Fibroblast of gingiva (primary cell): ENCODE data around the gene HSPBAP1.
A peak's percentile ranks its signal among the peaks of the same experiment; 100 is the strongest.

Source experiments
- DNase-seq: peaks from one replicate; pipeline ENCODE4 v3.0.0-alpha.2; 2011; ENCODE audit warnings: low read depth

The HSPBAP1 gene, protein sequence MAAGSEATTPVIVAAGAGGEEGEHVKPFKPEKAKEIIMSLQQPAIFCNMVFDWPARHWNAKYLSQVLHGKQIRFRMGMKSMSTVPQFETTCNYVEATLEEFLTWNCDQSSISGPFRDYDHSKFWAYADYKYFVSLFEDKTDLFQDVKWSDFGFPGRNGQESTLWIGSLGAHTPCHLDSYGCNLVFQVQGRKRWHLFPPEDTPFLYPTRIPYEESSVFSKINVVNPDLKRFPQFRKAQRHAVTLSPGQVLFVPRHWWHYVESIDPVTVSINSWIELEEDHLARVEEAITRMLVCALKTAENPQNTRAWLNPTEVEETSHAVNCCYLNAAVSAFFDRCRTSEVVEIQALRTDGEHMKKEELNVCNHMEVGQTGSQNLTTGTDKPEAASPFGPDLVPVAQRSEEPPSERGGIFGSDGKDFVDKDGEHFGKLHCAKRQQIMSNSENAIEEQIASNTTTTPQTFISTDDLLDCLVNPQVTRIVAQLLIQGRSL

DNA sequence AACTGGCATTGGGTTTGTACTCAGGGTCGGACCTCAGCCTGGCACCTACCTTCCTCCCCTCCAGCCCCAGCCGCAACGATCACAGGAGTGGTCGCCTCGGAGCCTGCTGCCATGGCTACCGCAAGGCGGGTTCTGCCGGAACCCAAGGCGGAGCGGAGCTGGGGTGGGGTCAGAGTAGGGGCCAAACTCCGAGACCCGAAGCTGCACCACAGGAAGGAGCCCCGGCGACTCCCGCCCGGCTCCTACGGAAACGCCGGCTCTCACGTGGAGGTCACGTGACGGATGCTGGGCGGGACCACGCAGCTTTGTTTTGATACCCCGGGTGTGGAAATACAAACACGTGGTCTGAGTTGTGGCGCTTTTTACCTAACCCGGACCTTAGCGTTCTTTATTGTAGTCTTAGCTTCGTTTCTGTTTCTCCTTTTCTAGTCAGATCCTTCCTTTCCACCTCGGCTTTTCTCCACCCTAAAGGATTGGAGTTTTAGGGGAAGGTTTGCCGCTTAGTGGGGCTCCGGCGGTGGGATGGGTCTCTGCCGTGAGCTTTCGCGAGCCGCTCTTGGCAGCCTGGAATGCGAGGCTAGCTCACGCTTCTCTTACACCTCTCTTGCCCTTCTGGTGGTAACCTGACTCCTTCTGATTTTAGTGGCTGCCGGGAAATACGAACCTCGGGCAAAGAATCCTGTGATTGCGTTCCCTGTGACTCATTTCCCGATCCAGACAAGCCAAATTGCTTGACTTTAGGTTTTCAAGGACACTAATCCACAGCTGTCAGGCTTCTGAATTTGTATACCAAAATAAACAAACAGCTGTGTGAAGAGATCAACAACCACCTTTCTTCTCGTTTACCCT lies at the start of gene HSPBAP1:
TSS of gene HSPBAP1 (minus strand) at position 264 of the 849 bp plus-strand sequence. CDS start at position 113, 151 bp downstream.
- peak; percentile 84 for DNase-seq

- DNase-seq, result no peak
These were observed 42.0 kb upstream of the HSPBAP1 start for GRCh38 chr3:122835590-122835989.

DNA sequence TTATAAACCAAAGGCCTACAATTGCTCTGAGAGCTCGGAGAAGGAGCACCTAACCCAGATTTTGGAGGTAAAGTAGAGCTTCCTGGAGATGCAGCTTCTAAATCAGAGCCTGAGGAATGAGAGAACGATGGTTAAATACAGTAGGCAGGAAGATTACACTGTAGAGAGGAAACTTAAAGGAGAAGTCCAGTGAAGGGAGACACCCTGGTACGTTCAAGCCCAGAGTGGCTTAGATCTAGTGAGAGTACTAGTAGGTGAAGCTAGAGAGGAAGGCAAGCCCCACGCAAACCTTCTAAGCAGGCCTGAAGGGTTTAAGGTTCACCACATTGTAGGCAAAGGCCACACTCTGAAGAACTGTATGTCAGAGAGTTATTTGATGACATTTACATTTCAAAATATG lies 34.6 kb upstream of the HSPBAP1 start:
- DNase-seq, result no peak

GRCh38 chr3:122826278-122826677 lies 32.6 kb upstream of the HSPBAP1 start:
- no peak for DNase-seq

GRCh38 chr3:122825460-122825859 lies 31.8 kb upstream of the HSPBAP1 start:
- DNase-seq, result no peak

DNA sequence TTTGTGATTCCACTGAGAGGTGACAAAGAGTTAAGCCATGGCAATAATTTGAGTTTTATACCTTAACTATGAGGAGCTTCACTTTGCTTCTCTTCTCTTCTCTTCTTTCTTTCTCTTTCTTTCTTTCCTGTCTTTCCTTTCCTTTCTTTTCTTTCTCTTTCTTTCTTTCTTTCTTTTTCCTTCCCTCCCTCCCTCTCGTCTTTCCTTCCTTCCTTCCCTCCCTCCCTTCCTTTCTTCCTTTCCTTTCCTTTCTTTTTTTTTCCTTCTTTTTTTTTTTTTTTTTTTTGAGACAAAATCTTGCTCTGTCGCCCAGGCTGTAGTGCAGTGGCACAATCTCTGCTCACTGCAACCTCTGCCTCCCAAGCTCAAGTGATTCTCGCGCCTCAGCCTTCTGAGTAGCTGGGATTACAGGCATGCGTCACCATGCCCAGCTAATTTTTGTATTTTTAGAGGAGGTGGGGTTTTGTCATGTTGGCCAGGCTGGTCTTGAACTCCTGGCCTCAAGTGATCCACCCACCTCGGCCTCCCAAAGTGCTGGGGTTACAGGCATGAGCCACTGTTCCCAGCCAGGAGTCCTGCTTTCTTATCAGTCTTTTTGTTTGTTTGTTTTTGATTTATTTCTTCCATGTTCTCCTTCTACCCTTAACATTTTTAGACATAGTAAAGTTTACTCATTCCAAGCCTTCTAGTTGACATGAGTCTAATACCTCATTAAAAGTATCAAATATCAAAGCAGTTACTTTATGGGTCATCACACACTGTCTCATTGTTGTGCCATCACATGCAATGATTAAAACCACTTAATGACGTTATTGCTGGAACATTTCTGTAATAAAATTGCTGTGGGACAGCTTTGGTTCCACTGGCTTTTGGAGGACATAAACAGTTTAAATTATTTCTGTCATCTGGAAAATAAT lies 31.1 kb upstream of the HSPBAP1 start:
- DNase-seq, result peak; percentile 61

DNA sequence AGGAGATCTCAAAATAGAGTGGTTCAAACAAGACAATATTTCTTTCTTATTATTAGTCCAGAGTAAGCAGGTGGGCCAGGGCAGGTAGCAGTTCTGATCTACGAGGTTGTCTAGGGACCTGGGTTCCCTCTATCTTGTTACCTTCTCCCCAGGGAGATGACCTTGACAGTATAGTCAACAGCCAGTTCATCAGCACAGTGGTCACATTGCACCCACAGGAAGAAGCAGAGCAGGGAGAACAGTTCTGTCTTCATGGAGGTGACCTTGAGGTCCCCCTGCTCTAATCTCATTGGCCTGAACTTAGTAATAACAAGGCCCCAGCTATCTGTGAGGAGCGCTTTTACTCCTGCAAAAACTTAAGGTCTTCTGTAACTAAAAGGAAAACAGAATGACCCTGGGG lies 23.0 kb upstream of the HSPBAP1 start:
- DNase-seq, result no peak

DNA sequence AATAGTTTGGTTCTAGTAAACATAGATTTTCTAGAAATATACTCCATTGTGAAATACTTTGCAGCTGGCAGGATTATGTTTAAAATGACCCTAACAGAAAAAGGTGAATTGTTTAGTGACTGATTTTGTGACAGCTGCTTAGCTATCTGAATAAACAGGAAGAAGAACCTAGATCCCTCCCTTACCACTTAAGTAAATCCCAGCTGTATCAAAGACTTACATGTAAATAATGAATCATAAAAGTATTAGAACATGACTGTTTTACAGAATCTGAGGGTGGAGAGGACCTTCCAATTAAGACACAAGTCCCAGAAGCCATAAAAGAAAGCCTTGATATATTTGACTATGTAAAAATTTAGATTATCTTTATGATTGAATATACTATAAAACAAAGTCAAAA lies 17.1 kb upstream of the HSPBAP1 start:
- DNase-seq, result no peak

DNA sequence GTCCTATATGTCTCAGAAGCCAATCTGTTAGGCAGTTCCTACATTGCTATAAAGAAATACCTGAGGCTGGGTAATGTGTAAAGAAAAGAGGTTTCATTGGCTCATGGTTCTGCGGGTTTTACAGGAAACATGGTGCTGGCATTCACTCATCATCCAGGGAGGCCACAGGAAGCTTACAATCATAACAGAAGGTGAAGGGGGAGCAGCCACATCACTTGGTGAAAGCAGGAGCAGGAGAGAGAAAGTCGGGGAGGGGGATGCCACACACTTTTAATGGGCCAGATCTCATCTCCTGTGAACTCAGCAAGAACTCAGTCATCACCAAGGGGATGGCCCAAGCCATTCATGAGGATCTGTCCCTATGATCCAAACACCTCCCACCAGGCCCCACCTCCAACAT lies 10.3 kb upstream of the HSPBAP1 start:
- no peak for DNase-seq

DNA sequence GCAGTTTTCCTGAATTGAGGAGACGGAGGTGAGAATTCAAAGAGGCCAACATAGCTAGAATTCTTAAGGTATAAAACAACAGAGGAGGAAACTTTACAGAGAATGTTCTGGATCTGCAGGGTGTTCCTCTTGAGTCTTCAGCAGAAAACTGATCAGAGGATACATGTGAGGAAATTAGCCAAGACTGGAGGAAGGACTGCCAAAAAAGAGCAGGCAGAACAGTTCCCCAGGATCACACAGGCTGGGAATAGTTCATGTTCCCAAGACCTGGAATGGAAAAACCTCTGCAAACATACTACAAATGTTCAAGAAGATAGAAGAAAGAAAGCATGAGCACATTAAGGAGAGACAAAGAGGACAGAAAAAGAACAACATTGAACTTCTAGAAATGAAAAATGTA lies 8.7 kb upstream of the HSPBAP1 start:
- DNase-seq, result no peak

DNA sequence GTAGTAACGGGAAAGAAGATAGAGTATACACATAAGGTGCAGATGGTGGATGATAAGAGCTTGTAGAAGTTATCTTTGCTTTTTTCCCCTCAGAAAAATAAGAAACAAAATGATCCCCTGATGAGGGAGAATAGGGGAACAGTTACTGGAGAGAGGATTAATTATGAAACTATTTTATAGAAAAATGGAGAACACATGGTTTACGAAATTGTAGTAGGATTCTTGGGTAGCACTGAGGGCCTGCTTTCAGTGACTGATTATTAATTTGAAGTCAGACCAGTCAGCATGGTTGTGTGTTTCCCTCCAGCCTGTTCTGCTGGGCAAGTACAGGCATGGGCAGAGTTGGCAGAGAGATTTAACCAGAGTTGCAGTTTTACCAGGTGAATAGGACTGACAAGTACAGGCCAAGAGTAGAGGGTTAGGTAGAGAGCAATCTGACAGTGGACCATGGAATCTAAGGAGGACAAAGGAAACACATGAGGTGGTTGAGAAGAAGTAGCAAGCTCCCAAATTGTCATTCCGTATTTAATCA lies 7.1 kb upstream of the HSPBAP1 start:
- no peak for DNase-seq

DNA sequence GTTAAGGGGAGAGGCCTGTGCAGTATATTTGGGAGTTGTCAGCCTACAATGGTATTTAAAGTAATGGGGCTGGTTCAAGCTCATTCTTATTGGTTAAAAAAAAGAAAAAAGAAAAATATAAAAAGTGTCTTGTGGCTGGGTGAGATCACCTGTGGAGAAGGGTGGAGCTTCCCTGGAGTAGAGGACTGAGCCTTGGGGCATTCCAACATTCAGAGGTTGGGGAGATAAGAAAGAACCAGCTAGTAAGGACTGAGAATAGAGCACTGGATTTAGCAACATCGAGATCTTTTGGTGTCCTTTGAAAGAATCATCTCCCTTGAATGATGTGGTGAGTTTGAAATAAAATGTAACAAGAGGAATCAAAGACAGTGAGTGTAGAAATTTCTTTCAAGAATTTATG lies 6.4 kb upstream of the HSPBAP1 start:
- DNase-seq, result no peak

- no peak for DNase-seq
These were observed 5.7 kb upstream of the HSPBAP1 start for GRCh38 chr3:122799322-122799721.

GRCh38 chr3:122797291-122797690 lies 3.7 kb upstream of the HSPBAP1 start:
- DNase-seq, result no peak

- peak; percentile 14 for DNase-seq
These were observed 2.1 kb upstream of the HSPBAP1 start for GRCh38 chr3:122795674-122796195.

GRCh38 chr3:122794779-122795673 lies 1.4 kb upstream of the HSPBAP1 start, which contains the start of gene SLC49A4:
SLC49A4 (plus strand) TSS chr3:122795069; CDS start chr3:122795193, 124 bp downstream.
- peak; percentile 66 for DNase-seq

DNA sequence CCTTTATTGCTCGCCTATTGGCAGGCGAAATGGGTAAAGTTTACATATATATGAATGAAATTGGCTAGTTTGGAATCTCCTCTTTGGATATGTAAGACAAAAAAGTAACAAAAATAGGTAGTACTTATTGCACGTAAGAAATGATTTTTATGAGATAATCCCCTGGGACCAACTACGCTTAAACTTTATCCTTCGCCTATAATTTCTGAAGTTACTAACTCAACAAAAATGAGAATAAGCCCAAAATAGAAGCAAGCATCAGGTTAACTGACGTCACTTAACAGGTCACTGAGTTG lies 800 bp upstream of the HSPBAP1 start:
- DNase-seq, result peak; percentile 52

DNA sequence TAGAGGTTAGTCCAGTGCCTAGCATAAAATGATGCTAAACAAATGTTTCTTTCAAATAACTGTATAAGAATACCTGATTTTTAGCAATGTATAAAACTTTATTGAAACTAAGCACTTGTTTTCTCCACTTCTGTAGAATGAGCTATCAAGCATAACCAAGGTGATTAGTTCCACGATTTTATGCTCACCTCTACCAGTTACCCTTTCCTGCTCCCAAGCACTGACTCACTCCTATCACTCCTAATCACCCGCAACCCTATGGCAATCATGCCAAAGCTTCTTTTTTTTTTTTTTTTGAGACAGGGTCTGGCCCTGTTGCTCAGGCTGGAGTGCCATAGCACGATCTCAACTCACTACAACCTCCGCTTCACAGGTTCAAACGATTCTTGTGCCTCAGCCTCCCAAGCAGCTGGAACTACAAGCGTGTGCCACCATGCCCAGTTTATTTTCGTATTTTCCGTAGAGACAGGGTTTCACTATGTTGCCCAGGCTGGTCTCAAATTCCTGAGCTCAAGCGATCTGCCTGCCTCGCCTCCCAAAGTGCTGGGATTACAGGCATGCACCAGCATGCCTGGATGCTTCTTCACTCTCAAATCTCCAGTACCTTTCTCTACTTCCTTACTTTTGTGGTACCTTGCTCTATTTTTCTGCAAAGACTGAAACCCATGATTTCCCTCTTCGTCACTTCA lies 3.9 kb downstream of the HSPBAP1 start:
- DNase-seq, result no peak

DNA sequence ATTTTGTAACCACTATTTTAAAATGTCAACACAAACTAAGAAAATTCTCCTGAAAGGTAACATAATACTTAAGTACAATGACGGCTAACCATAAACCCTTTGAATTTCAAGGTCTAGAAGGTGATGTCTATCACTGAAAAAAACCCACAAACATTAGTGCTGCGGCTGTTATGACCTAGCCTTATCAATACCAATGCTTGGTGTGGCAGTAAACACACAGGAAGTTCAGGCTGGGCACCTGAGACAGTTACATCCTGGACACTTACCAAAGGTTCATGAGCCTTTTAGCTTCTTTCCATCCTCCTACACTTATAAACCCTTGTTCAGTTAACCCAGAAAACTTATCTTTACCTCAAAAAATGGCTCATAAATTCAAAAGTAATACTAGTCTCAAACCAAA lies 5.8 kb downstream of the HSPBAP1 start:
- no peak for DNase-seq

- peak; percentile 11 for DNase-seq
These were observed 7.6 kb downstream of the HSPBAP1 start for GRCh38 chr3:122786066-122786465.
